HCT116 (cell line): ENCODE results near the gene CYB561A3.

Source experiments
- EZH2 ChIP-seq: fragments of 200-600 bp; sonication (generic); IDR thresholded peaks from 2 replicates; pipeline ENCODE4 v1.6.1; 2017; ENCODE audit warnings: antibody characterized with exemption, mixed run types
- EZH2phosphoT487 ChIP-seq: fragments of 200-600 bp; IDR thresholded peaks from 2 replicates; pipeline ENCODE4 v1.6.1; 2018; ENCODE audit warnings: antibody characterized with exemption, borderline replicate concordance
- FOSL1 ChIP-seq: IDR thresholded peaks from 2 replicates; pipeline ENCODE4 v1.6.1; 2012; ENCODE audit warnings: low read depth
- POLR2A ChIP-seq: IDR thresholded peaks from 2 replicates; pipeline ENCODE4 v1.7.0; 2011; ENCODE audit warnings: borderline replicate concordance; ENCODE audit not compliant: insufficient read depth, insufficient read length; ENCODE audit errors: extremely low read depth
- POLR2AphosphoS5 ChIP-seq: IDR thresholded peaks from 2 replicates; pipeline ENCODE4 v1.6.1; 2011; ENCODE audit warnings: mild to moderate bottlenecking, low read depth, low read length, moderate library complexity
- SIN3A ChIP-seq: IDR thresholded peaks from 2 replicates; pipeline ENCODE4 v1.6.1; 2012; ENCODE audit warnings: low read depth
- SP1 ChIP-seq: IDR thresholded peaks from 2 replicates; pipeline ENCODE4 v1.6.1; 2012; ENCODE audit warnings: low read depth
- YY1 ChIP-seq: IDR thresholded peaks from 2 replicates; pipeline ENCODE4 v1.6.1; 2011; ENCODE audit warnings: low read length, low read depth, moderate library complexity, mild to moderate bottlenecking; ENCODE audit not compliant: insufficient replicate concordance; ENCODE audit errors: extremely low read depth
- ZNF274 ChIP-seq: fragments of 200-500 bp; sonication (Bioruptor generic); IDR thresholded peaks from 2 replicates; pipeline ENCODE4 v1.6.1; 2014; ENCODE audit warnings: mild to moderate bottlenecking, low read depth, low read length, inconsistent platforms
- TF ChIP-seq, protein P1 (sequence below): IDR thresholded peaks from 2 replicates; pipeline ENCODE4 v1.6.1; 2012
- TF ChIP-seq, protein P2 (sequence below), 3 experiments: fragments of 200-600 bp in 1 of 3; sonication (generic) in 1 of 3; IDR thresholded peaks in 2 of 3; conservative IDR thresholded peaks in 1 of 3; 2 replicates each; pipeline ENCODE4 v1.5.1; 2012 to 2017; ENCODE audit warnings: low read depth in 2 of 3, low read length in 2 of 3, antibody characterized with exemption in 1 of 3, borderline replicate concordance in 1 of 3, control low read depth in 1 of 3, mild to moderate bottlenecking in 1 of 3, mixed read lengths in 1 of 3, mixed run types in 1 of 3, moderate library complexity in 1 of 3; ENCODE audit not compliant: insufficient read depth in 1 of 3
- TF ChIP-seq, protein P3 (sequence below): IDR thresholded peaks from 2 replicates; pipeline ENCODE4 v1.6.1; 2012; ENCODE audit warnings: low read depth

DNA sequence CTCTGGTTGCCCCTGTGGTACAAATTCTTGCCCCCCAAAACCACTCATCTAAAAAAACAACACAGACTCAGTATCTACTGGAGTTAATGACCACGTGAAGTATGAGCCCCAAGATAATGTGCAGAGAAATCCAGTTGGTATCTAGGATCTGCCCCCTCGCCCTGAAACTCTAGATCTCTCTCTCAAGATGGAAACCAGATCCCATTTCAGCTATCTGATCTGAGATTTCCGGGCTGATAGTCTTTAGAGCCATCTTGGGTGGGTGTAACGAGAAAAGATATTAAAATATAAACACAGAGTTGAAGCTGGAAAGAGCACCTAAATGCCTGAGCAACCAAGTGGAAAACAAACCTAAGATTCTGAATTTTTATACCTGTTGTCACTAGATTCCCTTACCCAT lies 52.5 kb downstream of the CYB561A3 start:
- TF ChIP-seq, protein P1, sequence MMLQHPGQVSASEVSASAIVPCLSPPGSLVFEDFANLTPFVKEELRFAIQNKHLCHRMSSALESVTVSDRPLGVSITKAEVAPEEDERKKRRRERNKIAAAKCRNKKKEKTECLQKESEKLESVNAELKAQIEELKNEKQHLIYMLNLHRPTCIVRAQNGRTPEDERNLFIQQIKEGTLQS = no peak
- TF ChIP-seq POLR2A (no peak), FOSL1 (no peak), POLR2AphosphoS5 (no peak), EZH2phosphoT487 (no peak), YY1 (no peak), EZH2 (no peak), SIN3A (no peak), SP1 (no peak), ZNF274 (no peak)
- TF ChIP-seq, protein P2, sequence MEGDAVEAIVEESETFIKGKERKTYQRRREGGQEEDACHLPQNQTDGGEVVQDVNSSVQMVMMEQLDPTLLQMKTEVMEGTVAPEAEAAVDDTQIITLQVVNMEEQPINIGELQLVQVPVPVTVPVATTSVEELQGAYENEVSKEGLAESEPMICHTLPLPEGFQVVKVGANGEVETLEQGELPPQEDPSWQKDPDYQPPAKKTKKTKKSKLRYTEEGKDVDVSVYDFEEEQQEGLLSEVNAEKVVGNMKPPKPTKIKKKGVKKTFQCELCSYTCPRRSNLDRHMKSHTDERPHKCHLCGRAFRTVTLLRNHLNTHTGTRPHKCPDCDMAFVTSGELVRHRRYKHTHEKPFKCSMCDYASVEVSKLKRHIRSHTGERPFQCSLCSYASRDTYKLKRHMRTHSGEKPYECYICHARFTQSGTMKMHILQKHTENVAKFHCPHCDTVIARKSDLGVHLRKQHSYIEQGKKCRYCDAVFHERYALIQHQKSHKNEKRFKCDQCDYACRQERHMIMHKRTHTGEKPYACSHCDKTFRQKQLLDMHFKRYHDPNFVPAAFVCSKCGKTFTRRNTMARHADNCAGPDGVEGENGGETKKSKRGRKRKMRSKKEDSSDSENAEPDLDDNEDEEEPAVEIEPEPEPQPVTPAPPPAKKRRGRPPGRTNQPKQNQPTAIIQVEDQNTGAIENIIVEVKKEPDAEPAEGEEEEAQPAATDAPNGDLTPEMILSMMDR (IDR thresholded peaks at IDR 0.05 in 2 of 3, conservative IDR thresholded peaks at IDR 0.05 in 1 of 3; ENCODE audit: borderline replicate concordance in 1 of 3, insufficient read depth in 1 of 3, low read depth in 2 of 3, low read length in 2 of 3) = no peak
- TF ChIP-seq, protein P3, sequence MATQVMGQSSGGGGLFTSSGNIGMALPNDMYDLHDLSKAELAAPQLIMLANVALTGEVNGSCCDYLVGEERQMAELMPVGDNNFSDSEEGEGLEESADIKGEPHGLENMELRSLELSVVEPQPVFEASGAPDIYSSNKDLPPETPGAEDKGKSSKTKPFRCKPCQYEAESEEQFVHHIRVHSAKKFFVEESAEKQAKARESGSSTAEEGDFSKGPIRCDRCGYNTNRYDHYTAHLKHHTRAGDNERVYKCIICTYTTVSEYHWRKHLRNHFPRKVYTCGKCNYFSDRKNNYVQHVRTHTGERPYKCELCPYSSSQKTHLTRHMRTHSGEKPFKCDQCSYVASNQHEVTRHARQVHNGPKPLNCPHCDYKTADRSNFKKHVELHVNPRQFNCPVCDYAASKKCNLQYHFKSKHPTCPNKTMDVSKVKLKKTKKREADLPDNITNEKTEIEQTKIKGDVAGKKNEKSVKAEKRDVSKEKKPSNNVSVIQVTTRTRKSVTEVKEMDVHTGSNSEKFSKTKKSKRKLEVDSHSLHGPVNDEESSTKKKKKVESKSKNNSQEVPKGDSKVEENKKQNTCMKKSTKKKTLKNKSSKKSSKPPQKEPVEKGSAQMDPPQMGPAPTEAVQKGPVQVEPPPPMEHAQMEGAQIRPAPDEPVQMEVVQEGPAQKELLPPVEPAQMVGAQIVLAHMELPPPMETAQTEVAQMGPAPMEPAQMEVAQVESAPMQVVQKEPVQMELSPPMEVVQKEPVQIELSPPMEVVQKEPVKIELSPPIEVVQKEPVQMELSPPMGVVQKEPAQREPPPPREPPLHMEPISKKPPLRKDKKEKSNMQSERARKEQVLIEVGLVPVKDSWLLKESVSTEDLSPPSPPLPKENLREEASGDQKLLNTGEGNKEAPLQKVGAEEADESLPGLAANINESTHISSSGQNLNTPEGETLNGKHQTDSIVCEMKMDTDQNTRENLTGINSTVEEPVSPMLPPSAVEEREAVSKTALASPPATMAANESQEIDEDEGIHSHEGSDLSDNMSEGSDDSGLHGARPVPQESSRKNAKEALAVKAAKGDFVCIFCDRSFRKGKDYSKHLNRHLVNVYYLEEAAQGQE = no peak
